GM19395 (cell line): ENCODE results near the gene CRYBG1.
"Not testable (repeated sequence)": the region's sequence is repeated elsewhere in the genome, so short reads cannot be mapped to it uniquely, and the experiment has no call there.

Experiments
- ATAC-seq: cut with Tn5 transposase; IDR thresholded peaks from one replicate; pipeline ENCODE4 v1.9.1; 2021; ENCODE audit warnings: mild to moderate bottlenecking, moderate library complexity; ENCODE audit not compliant: unreplicated experiment

Gene CRYBG1

DNA sequence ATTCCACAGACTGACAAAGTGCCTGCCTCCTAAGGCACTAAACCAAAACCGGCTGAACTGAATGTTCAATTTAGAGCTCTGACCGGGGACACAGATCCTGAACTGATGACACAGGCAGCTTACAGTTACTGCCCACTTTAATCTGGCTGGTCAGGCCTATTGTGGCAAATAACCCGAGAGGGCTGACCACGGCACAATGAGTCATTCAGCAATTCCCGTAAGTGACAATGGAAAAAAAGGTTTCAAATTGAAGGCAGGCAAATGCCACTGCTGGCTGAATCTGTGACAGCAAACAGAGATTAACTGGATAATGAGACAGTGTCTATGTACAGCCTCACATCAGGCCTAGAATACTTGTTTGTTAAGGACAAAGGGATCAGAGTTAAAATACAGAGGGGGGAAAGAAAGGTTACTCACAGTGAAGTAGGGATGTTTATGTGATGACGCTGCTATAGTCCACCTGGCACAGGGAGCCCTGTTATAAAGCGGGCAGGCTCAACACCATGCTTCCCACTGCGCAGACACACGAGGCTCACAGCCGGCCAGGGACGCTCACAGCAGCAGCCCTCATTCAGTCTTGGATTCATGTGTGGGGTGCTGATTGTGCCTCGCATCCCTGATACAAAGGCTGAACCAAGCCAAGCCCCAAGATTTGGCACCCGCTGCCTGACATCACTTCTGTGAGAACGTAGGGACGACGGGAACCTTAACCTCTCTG, 214.4 kb downstream of the CRYBG1 start:
- ATAC-seq = no peak

DNA sequence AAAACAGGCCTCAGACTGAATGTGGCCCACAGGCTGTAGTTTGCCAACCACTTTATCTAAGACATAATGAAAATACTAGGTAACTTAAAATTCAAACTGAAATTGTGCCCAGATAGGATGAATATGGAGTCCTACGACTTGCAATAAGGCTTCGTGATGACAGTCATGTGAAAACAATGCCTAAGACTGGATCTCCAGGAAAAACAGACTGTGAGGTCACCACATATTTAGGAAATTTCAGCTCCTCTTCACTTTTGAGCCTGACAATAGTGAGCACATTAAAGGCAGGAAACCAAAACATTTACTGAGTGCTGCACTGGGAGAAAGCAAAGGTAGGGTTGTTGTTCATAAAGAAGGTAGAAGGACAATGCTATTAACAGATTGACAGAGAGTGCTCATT, 218.8 kb downstream of the CRYBG1 start:
- ATAC-seq = no peak

DNA sequence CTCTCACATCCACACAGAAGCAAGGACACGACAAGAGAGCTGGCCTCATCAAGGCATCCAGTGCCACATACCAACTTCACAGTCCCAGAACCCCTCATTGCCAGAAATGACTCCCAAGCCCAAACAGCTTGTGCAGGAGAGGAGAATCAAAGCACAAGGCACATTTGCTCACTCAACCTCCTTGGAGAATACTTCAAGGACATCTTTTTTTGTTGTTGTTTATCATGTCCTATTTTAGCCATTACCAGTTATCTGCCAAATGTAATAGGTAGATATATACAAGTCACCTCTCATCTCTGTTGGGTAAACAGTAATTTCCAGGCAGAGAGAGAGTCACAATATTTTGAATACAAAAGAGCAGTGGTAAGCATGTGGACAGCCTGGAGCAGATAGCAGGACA, 221.0 kb downstream of the CRYBG1 start:
- ATAC-seq = no peak

DNA sequence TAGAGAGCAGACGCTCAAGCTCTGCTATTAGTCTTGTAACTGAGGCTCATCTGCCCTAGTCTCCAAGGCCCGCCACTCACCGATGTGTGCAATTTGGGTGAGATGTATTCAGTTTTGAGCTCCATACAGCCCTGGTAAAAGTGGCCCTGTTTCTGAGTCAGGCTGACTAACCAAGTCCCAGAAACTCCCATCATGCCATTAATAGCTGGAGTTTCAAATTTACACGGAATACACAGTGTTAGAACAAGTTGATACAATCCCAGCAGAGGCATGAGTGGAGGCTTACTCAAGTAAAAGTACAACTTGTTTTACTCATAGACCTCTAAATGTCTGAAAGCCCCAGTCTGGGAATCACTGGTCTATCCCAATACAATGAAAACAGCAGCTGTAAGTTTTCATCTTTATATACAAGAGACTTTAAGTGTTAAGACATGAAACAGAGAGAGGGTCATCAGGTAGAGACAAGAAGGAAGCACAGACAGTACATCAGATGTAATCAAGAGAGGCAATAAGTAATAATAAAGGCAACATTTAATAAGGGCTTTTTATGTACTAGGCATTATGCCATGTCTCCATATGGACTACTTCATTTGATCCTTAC, 226.4 kb downstream of the CRYBG1 start:
- no peak for ATAC-seq

DNA sequence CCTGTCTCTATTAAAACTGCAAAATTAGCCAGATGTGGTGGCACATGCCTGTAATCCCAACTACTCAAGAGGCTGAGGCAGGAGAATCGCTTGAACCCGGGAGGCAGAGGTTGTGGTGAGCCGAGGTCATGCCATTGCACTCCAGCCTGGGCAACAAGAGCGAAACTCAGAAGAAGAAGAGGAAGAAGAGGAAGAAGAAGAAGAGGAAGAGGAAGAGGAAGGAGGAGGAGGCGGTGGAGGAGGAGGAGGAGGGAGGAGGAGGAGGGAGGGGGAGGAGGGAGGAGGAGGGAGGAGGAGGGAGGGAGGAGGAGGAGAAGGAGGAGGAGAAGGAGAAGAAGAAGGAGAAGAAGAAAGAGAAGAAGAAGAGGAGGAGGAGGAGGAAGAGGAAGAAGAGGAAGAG, 228.4 kb downstream of the CRYBG1 start:
- not testable (repeated sequence) for ATAC-seq

DNA sequence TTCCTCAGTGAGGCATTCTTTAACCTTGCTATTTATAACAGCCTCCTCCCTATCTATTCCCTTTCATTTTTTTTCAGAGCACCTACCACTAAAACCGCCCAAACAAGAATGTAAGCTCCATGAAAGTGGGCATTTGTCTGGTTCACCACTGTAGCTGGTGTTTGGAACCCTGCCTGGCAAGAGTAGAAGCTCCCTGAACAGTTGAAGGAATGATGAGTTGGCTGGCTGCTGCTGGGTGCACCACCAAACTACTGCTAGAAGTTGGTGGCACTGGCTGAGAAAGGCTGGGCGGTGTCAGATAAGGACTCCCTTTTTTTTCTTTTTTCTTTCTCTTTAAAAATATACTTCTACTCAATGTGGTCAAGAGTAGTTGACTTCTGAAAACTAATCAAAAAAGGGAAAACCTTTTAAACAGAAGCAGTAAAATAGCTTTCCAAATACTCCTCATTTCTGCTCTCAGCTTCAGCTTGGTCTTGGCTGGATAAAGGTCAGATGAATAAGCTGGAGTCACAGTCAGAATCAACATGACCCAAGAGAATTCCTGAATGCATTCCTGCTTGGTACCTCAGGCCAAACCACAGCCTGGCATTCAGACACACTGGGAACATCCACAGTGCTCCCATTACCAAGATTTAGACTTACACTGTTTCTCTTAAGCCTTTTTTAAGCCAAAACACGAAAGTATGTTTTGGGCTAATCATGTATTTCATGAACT, 230.8 kb downstream of the CRYBG1 start:
- ATAC-seq = no peak

DNA sequence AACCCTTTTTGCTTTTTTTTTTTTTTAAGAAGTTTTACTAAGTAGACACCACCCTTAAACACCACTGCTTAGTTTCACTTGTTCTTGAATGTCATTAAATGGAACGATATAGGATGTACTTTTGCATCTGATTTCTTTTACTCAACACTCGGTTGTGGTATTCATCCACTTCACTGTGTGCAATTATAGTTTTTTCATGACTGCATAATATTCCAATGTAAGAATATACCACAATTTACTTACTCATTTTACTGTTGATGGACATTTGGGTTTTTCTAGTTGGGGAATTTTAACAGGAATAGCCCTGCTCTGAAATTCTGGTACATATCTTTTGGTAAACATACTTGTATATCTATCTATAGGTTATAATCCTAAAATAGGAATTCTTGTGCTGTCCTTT, 238.9 kb downstream of the CRYBG1 start:
- no peak for ATAC-seq

DNA sequence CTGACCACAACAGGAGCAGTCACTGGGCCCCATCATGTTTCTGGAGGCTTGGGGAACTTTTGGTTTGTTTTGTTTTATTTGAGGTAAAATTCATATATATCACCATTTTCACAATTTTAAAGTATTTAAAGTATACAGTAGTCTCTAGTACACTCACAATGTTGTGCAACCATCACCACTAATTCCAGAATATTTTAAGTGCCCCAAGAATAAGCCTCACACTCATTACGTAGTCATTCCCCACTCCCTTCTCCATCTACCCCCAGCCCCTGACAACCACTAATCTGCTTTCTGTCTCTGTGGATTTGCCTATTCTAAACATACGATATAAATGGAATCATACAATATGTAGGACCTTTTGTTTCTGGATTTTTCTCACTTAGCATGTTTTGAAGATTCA, 239.8 kb downstream of the CRYBG1 start:
- ATAC-seq = no peak

DNA sequence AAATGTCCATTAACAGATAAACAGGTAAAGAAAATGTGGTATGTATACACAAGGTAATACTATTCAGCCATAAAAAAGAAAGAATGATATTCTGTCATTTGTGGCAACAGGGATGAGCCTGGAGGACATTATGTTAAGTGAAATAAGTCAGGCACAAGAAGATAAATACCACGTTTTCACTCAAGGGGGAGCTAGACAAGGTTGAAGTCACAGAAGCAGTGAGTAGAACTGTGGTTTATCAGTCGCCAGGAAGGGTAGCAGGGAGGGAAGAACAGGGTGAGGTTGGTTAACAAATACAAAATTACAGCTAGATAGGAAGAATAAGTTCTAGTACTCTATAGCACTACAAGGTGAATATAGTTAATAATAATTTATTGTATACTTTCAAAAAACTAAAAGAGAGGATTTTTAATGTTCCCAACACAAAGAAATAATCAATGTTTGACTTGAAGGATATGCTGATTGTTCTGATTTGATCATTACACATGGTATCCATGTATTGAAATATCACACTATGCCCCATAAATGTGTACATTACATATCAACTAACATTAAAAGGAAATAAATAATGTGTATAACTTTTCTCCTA, 247.7 kb downstream of the CRYBG1 start:
- peak; percentile 76 for ATAC-seq

DNA sequence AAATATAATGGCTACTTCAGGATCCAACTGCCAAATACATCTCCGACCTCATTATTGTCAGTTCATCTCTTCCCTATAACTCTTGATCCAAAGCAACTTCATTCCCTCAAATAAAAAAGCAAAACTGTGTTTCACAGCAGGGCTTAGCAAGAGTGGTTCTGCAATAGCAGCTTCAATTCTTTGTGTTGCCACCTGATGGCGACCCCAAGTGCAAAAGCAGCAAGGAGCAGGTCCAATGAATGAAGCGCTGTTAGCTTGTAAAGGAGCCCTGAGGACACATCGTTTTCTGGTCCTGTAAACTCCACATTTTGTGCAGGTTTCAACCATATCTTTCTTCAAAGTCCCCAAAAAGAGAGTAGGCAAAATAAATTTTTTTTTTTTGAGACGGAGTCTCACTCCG, 249.2 kb downstream of the CRYBG1 start:
- no peak for ATAC-seq

DNA sequence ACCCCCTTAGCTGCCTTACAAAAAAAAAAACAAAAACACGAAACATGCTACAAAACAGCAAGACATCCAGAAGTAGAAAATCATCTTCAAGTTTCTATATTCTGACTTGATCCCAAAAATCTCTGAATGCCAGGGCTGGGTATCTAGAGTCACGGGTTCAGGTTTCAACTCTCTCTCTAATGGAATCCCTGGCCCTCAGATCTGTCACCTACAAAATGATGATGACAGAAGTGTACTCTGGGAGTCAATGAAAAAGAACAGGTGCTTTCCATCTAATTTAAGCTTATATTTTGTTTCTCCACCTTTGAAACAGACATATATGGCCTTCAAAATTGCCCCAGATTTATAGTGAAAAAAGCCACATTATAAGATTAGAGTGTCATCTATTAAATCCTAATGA, 250.5 kb downstream of the CRYBG1 start:
- ATAC-seq = no peak

DNA sequence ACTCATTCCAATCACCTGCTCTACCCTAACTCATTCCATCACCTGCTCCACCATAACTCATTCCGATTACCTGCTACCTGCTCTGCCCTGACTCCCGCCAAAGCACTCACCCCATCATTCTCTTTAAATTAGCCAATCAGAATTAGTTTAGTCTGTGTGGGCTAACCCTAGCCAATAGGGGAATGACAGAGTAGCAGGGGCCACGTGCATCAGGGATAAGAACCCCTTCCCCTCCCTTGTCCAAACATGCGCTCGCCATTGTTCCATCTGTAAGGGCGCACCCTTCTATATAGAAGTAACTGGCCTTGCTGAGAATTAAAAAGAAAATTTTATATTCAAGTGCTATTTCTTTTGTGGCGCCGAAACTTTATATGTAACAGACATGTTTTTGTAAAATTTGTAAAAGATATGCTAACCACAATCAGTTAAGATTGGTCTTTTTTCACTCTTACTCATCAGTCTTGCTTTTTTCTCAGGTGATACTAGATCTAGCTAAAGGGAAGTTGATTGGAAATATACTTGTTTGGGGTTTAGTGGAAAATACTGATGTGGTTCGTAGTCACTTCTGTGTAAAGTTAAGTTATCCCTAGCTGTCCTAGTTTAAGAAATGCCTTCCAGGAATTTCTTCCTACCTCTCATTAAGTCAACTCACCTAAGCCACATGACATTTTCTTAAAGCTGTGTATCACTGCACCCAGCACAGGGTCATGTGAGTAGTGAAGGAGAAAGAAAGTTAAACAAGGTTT, 252.3 kb downstream of the CRYBG1 start:
- peak; percentile 49 for ATAC-seq

DNA sequence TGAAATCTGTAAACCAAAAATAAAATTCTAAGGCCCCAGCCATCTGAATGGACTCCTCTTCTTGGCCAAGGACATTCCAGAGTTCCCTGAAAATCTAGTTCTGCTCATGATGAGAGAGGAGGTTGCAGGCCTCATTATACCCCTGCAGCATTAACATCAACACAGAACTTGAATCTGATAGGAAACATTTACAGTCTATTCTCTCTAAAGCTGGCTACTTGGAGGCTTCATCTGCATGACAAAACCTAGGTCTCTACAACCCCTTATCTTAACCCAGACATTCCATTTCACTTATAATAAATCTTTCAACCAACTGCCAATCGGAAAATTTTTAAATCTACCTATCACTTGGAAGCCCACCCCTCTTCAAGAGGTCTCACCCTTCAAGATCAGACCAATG, 253.1 kb downstream of the CRYBG1 start:
- ATAC-seq = no peak

DNA sequence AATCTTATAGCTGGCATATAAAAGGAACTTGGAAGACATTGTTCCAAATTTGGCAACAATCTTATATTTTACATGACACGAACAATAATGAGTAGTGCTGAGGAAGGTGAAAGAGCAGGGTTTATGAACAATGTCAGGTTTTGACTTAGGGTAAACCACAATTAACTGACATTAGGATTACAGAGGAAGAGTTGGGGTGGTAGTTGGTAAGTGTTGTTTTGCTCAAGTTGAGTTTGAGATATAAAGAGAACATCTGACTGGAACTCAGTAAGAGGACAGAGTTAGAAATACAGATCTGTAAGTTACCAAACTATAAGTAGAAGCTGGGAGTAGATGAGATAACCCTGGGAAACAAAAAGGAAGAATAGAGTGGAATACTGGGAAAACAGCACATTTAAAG, 253.6 kb downstream of the CRYBG1 start:
- no peak for ATAC-seq

DNA sequence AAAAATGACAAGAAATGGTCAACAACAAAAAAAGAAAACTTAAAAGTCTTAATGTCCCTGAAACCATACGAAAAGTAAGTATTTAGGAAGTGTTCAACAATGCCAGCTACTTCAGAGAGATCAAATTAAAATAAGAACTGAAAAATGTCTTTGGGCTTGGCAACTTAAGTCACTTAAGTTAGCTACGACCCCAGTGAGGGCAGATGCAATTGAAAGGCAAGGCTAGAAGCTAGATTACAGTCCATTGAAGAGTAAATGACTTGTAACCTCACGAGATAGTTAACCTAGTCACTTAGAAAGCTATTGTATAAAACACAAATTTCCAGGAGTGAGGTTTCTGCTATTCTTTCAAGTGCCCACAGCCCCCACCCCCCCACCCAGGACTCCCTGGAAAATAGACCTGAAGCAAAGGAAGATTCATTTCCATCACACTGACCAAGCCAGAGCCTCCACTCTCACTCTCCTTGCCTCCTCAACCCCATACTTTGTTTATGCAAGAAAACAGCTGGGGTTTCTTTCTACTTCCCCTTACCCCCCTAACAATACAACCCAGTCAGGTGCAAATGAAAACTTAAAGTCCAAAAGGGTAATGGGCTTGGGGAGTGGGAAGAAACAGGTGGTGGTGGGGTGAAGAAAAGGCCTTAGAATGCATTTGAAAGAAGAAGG, 254.2 kb downstream of the CRYBG1 start:
- ATAC-seq = no peak

DNA sequence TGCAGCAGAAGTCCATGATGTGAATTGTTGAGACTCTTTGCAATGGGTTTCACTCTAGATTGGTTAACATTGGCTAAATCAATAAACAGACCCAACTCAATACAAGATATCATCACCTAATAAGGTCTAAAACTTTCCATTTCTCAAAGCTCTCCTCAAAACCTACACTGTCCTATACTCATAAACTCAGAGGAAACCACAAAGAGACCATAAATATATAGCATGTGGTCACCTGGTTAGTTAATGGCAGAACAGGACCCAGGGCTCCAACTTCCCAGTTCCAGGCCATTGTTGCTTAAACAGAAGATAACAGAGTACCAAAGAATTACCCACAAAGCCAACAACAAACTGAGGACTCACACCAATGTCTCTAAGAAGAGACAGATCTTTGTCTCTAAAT, 256.8 kb downstream of the CRYBG1 start:
- ATAC-seq = peak; percentile 70

DNA sequence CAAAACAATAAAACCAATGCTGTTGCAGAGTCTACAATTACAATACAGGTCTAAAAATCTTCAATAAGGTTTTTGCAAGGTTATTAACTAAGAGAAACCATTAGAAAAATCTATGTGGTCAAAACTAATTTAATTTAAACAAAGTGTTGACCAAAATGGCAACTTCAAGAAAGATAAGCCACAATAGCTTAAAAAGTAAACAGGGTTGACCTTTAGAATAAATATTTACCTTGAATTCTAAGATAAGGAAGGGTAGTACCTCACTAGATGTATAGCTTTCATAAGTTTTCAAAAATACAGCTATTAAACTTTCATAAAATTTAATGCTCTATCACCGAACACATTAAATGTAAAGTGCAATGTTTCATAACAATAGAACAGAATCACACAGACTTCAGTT, 257.3 kb downstream of the CRYBG1 start:
- ATAC-seq = no peak

DNA sequence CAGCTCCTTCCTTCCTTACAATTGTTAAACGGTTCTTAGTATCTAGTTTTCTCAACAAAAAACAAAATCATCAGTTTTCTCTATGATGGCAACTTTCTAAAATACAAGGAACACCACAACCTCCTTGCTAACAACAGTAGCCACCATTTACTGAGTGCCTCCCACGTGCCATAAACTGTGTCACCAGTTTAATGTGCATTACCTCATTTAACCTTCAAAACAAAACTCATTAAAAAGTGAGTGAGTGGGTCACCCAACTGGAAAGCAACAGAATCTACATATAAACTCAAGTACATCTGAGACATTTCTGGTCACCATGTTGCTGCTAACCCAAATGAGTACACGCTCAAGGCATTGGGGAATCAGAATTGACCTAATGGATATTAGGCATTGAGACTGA, 257.8 kb downstream of the CRYBG1 start:
- no peak for ATAC-seq

DNA sequence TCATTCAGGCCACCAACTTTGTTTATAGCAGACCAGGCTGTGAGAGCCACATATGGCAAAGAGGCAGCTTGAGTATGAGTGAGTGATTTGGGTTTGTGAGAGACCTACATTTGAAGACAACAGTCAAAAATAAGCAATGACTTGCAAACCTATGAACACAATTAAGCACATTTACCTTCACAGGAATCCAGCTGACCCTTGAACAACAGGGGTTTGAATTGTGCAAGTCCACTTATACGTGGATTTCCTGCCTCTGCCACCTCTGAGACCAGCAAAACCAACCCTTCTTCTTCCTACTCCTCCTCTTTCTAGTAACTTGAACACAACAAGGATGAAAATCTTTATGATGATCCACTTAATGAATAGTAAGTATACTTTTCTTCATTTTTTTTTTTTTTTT, 258.7 kb downstream of the CRYBG1 start:
- ATAC-seq = no peak

DNA sequence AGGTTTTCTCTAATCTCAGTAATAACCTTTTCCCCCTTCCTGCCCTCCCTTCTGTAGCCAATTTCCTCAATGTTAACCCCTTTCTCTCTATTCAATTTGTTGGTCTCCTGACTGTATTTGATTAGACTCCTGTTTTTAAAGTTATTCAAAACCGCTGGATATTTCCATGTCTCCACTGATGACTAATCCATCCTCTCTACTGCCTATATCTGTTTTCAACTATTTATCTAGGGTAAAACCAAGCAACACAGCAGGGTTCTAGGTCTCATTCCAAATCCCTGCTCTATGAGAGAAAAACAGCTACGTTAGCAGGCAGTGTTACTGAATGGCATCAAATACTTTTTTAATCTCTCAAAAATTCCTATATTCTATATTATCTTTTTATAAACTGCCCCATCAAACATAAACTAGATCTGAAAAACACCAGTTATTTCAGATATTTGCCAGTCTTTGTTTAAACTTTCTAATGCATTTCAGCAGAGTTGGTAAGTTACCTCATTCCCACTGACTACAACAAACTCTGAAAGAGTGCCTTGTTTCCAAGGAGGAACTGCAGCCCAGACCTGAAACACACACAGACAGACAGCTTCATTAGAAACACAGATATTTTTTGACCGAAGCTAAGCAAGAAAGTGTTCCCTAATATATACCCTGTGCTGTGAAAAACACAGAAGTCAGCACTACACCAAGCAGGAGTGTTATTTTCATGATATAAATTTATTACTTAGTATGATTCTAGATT, 260.6 kb downstream of the CRYBG1 start:
- ATAC-seq = no peak
